ENCODE measurements around the gene DPEP2.
"Not testable (repeated sequence)": the region's sequence is repeated elsewhere in the genome, so short reads cannot be mapped to it uniquely, and the experiment has no call there.

Gene DPEP2

GRCh38 chr16:68019167-68019680 is 19.9 kb upstream of the DPEP2 start:
- DNase-seq (ENCODE audit: low read depth) = no peak
- no peak overlapping the region for H3K4me3 ChIP-seq (replicated peaks; ENCODE audit: low read depth, low read length)
- TF ChIP-seq, protein P1, sequence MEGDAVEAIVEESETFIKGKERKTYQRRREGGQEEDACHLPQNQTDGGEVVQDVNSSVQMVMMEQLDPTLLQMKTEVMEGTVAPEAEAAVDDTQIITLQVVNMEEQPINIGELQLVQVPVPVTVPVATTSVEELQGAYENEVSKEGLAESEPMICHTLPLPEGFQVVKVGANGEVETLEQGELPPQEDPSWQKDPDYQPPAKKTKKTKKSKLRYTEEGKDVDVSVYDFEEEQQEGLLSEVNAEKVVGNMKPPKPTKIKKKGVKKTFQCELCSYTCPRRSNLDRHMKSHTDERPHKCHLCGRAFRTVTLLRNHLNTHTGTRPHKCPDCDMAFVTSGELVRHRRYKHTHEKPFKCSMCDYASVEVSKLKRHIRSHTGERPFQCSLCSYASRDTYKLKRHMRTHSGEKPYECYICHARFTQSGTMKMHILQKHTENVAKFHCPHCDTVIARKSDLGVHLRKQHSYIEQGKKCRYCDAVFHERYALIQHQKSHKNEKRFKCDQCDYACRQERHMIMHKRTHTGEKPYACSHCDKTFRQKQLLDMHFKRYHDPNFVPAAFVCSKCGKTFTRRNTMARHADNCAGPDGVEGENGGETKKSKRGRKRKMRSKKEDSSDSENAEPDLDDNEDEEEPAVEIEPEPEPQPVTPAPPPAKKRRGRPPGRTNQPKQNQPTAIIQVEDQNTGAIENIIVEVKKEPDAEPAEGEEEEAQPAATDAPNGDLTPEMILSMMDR (IDR thresholded peaks at IDR 0.05; ENCODE audit: low read length, missing control alignments) = no peak

DNA sequence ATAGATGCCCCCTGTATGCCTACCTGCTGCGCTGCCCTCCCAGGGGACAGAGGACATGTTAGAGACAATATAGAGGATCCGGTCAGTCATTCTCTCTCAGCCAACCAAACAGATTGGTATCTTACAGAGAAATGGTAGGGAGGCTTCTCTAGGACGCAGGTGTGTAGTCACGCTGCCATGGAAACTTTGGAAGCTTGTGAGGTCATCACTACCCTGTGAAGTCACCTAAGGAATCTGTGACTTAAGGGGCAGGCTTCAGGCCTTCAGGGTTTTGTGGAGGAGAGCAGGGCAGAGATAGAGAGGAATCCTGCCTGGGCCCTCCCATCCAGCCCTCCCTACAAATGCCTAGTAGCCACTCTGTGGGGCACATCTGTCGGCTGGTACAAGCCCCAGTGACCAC is 16.4 kb upstream of the DPEP2 start, which contains the start of gene DPEP2NB:
DPEP2NB (minus strand) TSS at position 231 of the 400 bp plus-strand sequence; CDS start at position 90, 141 bp downstream.
- DNase-seq (ENCODE audit: low read depth) = no peak
- TF ChIP-seq, protein P1 (IDR thresholded peaks at IDR 0.05; ENCODE audit: low read length, missing control alignments) = no peak
- no peak within 1 kb of the TSS for H3K4me3 ChIP-seq (replicated peaks; ENCODE audit: low read depth, low read length)

- DNase-seq (ENCODE audit: low read depth) = peak; percentile 40
- TF ChIP-seq, protein P1 (IDR thresholded peaks at IDR 0.05; ENCODE audit: low read length, missing control alignments) = no peak
- no peak overlapping the region for H3K4me3 ChIP-seq (replicated peaks; ENCODE audit: low read depth, low read length)
These were observed 14.2 kb upstream of the DPEP2 start for GRCh38 chr16:68013440-68013839.

DNA sequence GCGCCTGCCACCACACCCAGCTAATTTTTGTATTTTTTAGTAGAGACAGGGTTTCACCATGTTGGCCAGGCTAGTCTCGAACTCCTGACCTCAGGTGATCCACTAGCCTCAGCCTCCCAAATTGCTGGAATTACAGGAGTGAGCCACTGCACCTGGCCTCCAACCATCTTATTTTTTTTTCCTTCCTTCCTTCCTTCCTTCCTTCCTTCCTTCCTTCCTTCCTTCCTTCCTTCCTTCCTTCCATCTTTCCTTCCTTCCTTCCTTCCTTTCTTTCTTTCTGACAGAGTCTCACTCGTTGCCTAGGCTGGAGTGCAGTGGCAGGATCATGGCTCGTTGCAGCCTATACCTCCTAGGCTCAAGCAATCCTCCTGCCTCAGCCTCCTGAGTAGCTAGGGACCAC is 10.6 kb upstream of the DPEP2 start:
- DNase-seq (ENCODE audit: low read depth); H3K4me3 ChIP-seq (replicated peaks; ENCODE audit: low read depth, low read length): not testable (repeated sequence)

DNA sequence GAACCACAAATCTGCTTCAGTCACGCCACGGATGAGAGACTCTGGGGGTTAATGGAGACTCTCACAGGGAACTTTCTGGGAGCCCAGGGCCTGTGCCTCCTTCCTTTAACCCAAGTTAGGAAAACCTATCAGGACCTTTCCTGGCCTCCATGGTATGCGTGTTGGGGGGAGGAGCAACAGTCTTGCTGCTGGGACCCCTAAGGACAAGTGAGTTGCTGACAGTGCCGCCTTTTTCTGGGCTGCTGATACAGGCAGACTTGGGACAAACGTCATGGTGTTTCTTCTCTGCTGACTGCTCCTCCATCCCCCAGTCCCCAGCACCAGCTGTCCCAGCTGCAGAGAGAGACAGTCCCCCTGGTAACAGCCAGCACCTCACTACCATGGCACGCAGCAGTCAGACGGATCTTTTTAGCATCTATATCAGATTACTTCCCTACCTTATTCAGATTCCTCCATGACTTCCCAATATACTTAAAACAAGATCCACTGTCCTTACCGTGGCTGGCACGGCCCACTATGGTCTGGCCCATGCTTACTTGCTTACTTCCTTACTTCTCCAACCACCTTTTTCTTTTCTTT is 10.0 kb upstream of the DPEP2 start:
- TF ChIP-seq, protein P1 (IDR thresholded peaks at IDR 0.05; ENCODE audit: low read length, missing control alignments) = no peak
- H3K4me3 ChIP-seq (replicated peaks; ENCODE audit: low read depth, low read length) = no peak overlapping the region

DNA sequence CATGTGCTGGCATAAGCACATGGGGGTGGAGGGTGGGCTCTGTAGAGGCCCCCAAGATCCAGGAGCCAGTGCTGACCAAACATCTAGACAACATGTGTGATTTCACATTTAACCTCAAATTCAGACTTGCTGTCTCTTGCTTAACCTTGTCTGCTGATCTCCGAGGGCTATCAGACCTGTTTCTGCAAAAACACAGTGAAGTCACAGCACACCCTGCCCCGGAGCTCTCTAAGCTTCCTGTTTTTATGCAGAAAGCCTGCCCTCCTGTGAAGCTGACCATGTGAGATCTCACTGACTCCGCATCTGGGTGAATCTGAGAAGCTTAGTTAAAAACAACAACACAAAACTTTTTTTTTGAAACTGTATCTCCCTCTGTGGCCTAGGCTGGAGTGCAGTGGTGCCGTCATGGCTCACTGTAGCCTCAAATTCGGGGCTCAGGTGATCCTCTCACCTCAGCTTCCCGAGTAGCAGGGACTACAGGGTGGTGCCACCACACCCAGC is 6.6 kb upstream of the DPEP2 start:
- peak; percentile 35 for DNase-seq (ENCODE audit: low read depth)
- TF ChIP-seq, protein P1 (IDR thresholded peaks at IDR 0.05; ENCODE audit: low read length, missing control alignments) = no peak
- H3K4me3 ChIP-seq (replicated peaks; ENCODE audit: low read depth, low read length) = no peak overlapping the region

More for the DNA sequence above, 10.0 kb upstream of the DPEP2 start:
- no peak for DNase-seq (ENCODE audit: low read depth)

- TF ChIP-seq, protein P1 (IDR thresholded peaks at IDR 0.05; ENCODE audit: low read length, missing control alignments) = no peak
- no peak overlapping the region for H3K4me3 ChIP-seq (replicated peaks; ENCODE audit: low read depth, low read length)
- DNase-seq (ENCODE audit: low read depth) = no peak
These were observed 5.9 kb upstream of the DPEP2 start for GRCh38 chr16:68005211-68005610.

Measured in fibroblast of pulmonary artery (primary cell).